Ovary (tissue), 3 donors: ENCODE data around the gene LENEP.

Experiments
- CTCF ChIP-seq, 3 donors: fragments of 450-650 bp in 2 of 3; fragments of 200-600 bp in 1 of 3; IDR thresholded peaks; one replicate each; pipeline versions ENCODE4 v1.5.1 to v1.8.0; 2016 to 2022; ENCODE audit warnings: antibody characterized with exemption in 3 of 3, mild to moderate bottlenecking in 1 of 3
- EP300 ChIP-seq: sonication (generic); formaldehyde crosslinking; IDR thresholded peaks from one replicate; pipeline ENCODE4 v1.6.1; 2017; ENCODE audit warnings: antibody characterized with exemption
- POLR2A ChIP-seq: fragments of 450-650 bp; IDR thresholded peaks from one replicate; pipeline ENCODE4 v1.6.1; 2017; ENCODE audit warnings: antibody characterized with exemption, mild to moderate bottlenecking, moderate library complexity
- donor health status: DM: no; HTN: no; CAD: no.

- no peak for TF ChIP-seq CTCF (IDR thresholded peaks at IDR 0.05)
- no peak for TF ChIP-seq POLR2A
- TF ChIP-seq EP300 = no peak
Measured at GRCh38 chr1:155024315-155024714, 30.9 kb downstream of the LENEP start.
